KOPT-K1 (cell line): ENCODE data around the gene SLC36A1.
"Not testable (repeated sequence)": the region's sequence is repeated elsewhere in the genome, so short reads cannot be mapped to it uniquely, and the experiment has no call there.

Experiments used
- H3K27ac ChIP-seq: fragments of 200-600 bp; sonication (generic); 2 replicates; pipeline ENCODE4 v1.5.1; 2016; ENCODE audit warnings: antibody characterized with exemption, mild to moderate bottlenecking, low read depth, low read length; ENCODE audit not compliant: poor library complexity, severe bottlenecking
- H3K36me3 ChIP-seq: fragments of 200-600 bp; sonication (generic); 2 replicates; pipeline ENCODE4 v1.5.1; 2017; ENCODE audit warnings: antibody characterized with exemption, mild to moderate bottlenecking, low read length, moderate library complexity; ENCODE audit not compliant: insufficient read depth
- H3K9me3 ChIP-seq: fragments of 200-600 bp; sonication (generic); 2 replicates; pipeline ENCODE4 v1.5.1; 2017; ENCODE audit warnings: antibody characterized with exemption, low read length, mild to moderate bottlenecking; ENCODE audit not compliant: insufficient read depth, poor library complexity, severe bottlenecking

SLC36A1 gene

DNA sequence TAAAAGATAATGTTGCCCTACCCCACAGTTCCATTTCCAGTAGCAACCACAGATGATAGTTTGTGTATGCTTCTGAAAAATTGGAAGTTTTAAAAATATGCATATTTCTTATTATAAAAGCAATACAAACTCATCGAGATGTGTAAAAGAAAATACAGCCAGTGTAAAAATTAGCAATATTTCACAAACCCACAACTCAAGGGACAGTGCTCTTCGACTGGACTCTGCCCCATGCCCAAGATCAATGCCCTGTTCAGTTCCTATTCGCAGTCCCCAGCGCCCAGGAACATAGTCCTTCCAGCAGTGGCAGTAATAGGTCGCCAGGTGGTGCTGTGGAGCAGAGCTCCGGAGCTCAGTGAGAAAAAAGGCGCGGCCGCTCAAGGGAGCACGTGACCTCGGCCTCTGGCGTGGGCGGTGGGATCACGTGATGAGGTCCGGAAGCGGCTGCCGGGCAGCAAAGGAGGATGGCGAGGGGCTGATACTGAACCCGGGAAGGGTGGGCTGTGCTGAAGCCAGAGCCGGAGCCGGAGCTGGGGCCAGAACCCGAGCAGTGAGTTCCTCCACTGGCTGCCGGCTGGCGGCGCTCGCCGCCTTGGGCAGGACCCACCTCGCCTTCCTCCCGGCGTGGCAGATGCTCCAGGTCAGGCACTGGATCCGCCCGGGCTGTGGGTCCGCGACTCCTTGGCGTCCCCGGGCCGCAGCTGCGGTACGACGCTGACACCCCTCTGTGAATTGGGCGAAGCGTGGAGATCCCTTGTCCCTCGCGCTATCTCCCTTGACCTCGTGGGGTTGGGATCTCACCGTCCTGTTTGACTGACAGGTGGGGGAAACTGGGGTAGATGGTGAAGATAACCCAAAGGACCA lies at the start of gene SLC36A1:
Gene SLC36A1, plus strand, starts transcription at position 430 of the 864 bp plus-strand sequence. CDS start 11,190 bp downstream, outside the sequence.
- Histone ChIP-seq H3K27ac (peak within 1 kb of the TSS; percentile 51), H3K9me3 (no peaks in the 10 kb centered on the region), H3K36me3 (no peaks in the 10 kb centered on the region)

GRCh38 chr5:151405334-151406160 lies 41.9 kb upstream of the SLC36A1 start:
- Histone ChIP-seq H3K27ac (no peak overlapping the region), H3K36me3 (no peaks in the 10 kb centered on the region), H3K9me3 (no peaks in the 10 kb centered on the region)

- Histone ChIP-seq H3K9me3 (no peaks in the 10 kb centered on the region), H3K36me3 (no peaks in the 10 kb centered on the region), H3K27ac (no peak overlapping the region)
Observed at GRCh38 chr5:151406322-151406947, 41.0 kb upstream of the SLC36A1 start.

- Histone ChIP-seq H3K27ac (no peak overlapping the region), H3K9me3 (no peaks in the 10 kb centered on the region), H3K36me3 (no peaks in the 10 kb centered on the region)
Observed at GRCh38 chr5:151408591-151409230, 38.7 kb upstream of the SLC36A1 start.

GRCh38 chr5:151413800-151414199 lies 33.6 kb upstream of the SLC36A1 start:
- H3K36me3 ChIP-seq = no peaks in the 10 kb centered on the region
- H3K27ac ChIP-seq = no peak overlapping the region
- H3K9me3 ChIP-seq = peaks cover 28% of the 10 kb centered on the region

- Histone ChIP-seq H3K36me3 (no peaks in the 10 kb centered on the region), H3K27ac (no peak overlapping the region), H3K9me3 (peaks cover 28% of the 10 kb centered on the region)
Observed at GRCh38 chr5:151414536-151414935, 32.9 kb upstream of the SLC36A1 start.

GRCh38 chr5:151417712-151418111 lies 29.7 kb upstream of the SLC36A1 start:
- no peak overlapping the region for H3K27ac ChIP-seq
- no peaks in the 10 kb centered on the region for H3K36me3 ChIP-seq
- peaks cover 28% of the 10 kb centered on the region for H3K9me3 ChIP-seq

- H3K27ac ChIP-seq = no peak overlapping the region
- H3K9me3 ChIP-seq = peaks cover 28% of the 10 kb centered on the region
- no peaks in the 10 kb centered on the region for H3K36me3 ChIP-seq
Observed at GRCh38 chr5:151420127-151420526, 27.3 kb upstream of the SLC36A1 start.

DNA sequence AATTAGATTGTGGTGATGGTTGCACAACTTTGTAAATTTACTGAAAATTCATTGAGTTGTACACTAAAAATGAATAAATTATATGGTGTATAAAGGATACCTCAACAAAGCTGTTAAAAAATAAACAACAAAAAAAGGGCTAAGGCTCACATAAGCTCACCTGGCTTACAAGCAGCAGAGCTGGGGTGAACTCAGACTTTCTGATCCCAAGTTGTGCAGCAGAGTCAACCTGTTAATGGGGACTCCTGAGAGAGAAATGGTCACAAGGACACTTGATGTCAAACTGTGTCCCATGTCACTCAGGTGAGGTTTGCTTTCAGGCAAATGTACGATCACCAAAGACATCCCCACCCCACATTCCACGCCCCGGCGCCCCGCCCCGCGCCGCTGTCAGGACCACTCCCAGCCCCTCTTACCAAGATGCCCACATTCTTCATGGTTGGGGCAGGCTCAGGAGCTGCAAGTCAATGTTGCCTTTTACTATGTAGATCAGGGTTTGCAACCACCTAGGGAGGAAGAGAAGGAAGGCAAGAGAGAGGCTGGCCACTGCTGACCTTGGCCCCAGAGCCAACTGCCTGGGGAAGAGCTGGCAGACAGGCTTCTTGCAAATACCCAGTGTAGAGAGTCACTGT lies 22.4 kb upstream of the SLC36A1 start:
- no peak overlapping the region for H3K27ac ChIP-seq
- H3K9me3 ChIP-seq = no peaks in the 10 kb centered on the region
- H3K36me3 ChIP-seq = no peaks in the 10 kb centered on the region

DNA sequence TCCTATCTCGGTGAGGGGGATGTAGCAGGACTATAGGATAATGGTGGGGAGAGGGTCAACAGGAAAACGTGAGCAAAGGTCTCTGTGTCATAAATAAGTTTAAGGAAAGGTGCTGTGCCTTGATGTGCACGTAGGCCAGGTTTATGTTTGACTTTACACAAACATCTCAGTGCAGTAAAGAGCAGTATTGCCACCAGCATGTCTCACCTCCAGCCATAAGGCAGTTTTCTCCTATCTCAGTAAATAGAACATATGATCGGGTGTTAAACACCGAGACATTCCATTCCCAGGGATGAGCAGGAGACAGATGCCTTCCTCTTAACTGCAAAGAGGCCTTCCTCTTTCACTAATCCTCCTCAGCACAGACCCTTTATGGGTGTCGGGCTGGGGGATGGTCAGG lies 21.1 kb upstream of the SLC36A1 start:
- not testable (repeated sequence) for H3K9me3 ChIP-seq, H3K27ac ChIP-seq, H3K36me3 ChIP-seq

GRCh38 chr5:151427258-151427657 lies 20.1 kb upstream of the SLC36A1 start:
- Histone ChIP-seq H3K9me3 (no peaks in the 10 kb centered on the region), H3K36me3 (no peaks in the 10 kb centered on the region), H3K27ac (no peak overlapping the region)

DNA sequence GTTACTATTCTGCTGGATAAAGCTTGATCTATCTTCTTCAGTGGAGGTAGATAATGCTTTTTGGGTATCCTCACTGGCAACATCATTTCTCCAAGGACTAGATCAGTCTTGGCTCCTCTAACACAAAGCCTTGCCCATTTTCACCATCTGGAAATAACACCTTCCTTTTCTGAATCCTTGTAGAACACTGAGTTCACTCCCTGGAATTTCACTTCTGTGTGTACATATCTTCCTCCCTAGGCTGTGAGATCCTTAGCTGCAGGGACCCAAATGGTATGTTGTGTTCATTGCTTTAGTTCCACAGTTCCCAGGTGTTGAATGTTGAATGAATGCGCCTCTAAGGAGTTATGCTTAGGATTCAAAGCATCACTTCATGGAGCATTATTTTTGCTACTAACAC lies 16.7 kb upstream of the SLC36A1 start:
- Histone ChIP-seq H3K36me3 (no peaks in the 10 kb centered on the region), H3K9me3 (no peaks in the 10 kb centered on the region), H3K27ac (no peak overlapping the region)

DNA sequence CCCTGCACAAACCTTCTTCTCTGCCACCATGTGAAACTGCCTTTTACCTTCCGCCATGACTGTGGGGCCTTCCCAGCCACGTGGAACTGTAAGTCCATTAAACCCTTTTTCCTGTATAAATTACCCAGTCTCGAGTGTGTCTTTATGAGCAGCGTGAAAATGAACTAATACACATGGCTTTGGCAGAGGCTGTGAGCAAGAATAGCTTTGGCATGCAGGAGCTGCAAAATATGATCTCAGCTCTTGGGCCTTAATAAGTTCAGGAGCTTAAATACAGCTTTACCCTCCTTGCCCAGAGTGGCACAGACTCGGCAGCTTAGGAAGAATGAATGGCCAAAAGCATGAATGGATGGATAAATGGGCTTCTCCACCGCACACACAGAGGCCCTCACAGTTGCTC lies 15.7 kb upstream of the SLC36A1 start:
- H3K27ac ChIP-seq = no peak overlapping the region
- no peaks in the 10 kb centered on the region for H3K9me3 ChIP-seq
- no peaks in the 10 kb centered on the region for H3K36me3 ChIP-seq

DNA sequence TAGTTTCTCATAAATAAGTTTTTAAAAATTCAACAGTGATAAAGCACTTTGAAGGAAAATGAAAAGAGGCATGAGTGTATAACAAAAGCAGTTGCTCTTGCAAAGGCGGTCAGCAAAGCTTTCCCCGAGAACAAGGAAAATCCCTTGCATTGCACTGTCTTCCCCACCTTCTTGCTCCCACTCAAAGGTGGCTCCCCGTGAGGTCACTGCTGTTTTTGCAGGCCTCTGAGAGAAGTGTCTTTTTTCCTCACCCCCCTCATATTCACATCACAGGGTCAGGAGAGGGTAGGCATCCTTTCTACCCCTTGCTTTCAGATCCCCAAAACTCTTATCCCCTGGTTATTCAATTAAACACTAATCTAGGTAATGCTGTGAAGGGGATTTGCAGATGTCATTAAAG lies 15.2 kb upstream of the SLC36A1 start:
- H3K36me3 ChIP-seq = no peaks in the 10 kb centered on the region
- no peaks in the 10 kb centered on the region for H3K9me3 ChIP-seq
- H3K27ac ChIP-seq = no peak overlapping the region
